DMS153 treated with DMSO at 0.1 percent for 48 hours (cell line): ENCODE measurements around the gene CCL18.
"Not testable (repeated sequence)": the region's sequence is repeated elsewhere in the genome, so short reads cannot be mapped to it uniquely, and the experiment has no call there.

ENCODE experiments used
- DNase-seq: peaks from one replicate; lab custom pipeline; 2025; ENCODE audit not compliant: unreplicated experiment; lab: John Stamatoyannopoulos, UW

Gene CCL18

DNA sequence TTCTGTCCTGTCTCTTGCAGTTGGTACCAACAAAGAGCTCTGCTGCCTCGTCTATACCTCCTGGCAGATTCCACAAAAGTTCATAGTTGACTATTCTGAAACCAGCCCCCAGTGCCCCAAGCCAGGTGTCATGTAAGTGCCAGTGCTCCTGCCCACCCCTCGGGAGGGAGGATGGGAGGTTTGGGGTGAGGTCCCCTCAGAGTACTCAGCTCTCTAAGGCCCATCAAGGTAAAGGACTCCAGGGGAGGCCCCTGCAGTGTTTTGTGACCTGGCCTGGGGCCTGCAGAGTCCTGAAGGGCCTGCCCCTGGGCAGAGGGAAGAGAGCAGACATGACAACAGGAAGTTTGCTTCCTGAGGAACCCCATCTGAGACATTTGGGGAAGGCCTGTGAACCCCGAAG is 6.4 kb downstream of the CCL18 start:
- no peak for DNase-seq

- DNase-seq, result no peak
These were observed 7.7 kb downstream of the CCL18 start for GRCh38 chr17:36071751-36072150.

DNA sequence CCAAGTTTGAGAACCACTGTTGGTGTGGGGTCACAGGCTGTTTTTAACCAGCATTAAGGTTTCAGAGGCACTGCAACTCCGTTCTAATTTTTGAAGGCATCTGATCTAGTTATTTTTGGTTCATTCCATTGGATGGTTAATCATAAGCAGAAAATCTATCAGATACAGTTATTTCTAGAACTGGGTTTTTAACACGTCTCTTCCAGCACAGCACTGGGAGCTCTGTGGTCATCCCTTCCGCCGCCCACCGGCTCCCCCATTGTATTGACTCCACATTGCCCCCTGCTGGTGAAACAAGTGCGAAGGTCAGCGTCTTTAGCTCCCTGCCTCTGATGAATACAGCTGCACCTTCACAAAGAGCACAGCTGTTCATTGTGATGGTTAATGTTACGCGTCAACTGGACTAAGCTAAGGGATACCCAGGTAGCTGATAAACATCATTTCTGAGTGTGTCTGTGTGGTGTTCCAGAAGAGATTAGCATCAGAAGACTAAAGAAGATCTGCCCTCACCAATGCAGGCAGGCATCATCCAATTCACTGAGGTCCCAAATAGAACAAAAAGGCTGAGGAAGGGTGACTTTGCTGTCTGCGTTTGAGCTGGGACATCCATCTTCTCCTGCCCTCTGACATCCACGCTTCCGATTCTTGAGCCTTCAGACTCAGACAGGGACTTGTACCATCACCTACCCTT is 8.5 kb downstream of the CCL18 start:
- DNase-seq, result no peak

DNA sequence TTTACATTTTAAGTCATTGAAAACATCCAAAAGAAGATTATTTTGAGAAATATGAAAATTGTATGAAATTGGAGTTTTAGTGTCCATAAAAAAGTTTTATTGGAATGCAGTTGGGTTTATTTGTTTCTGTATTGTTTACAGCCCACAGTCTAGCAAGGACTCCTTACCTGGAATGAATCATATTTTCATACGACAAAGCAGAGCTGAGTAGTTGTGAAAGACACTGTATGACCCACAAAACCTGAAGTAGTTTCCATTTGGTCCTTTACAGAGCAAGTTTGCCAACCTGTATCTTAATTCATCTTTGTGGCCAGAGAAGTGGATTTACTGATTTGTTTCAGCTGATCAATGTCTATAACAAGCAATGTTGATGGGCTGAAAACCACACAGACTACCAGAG is 10.3 kb downstream of the CCL18 start:
- no peak for DNase-seq

- not testable (repeated sequence) for DNase-seq
These were observed 17.8 kb downstream of the CCL18 start for GRCh38 chr17:36081681-36082471.

GRCh38 chr17:36082482-36083120 is 18.5 kb downstream of the CCL18 start:
- DNase-seq, result not testable (repeated sequence)

DNA sequence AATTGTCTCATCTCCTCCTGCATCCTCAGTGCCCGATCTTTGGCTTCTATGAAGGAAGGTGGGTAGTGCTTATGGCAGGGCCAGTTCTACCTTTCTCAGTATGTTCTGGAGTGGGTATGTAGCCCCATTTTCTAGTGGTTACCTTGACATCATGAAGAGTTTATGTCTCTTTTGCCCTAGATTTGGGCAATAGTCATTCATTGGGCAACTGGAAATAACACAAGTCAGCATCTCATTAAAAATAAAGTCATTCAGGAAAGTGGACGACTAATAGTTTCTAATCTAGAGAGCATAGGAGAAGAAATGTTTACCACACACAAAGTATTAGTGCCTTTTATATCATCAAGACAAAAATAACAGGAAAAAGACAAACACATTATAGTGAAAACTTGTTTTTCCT is 19.6 kb downstream of the CCL18 start:
- not testable (repeated sequence) for DNase-seq

- DNase-seq, result no peak
These were observed 21.7 kb downstream of the CCL18 start for GRCh38 chr17:36085765-36086164.

- DNase-seq, result no peak
These were observed 22.7 kb downstream of the CCL18 start for GRCh38 chr17:36086791-36087190.

DNA sequence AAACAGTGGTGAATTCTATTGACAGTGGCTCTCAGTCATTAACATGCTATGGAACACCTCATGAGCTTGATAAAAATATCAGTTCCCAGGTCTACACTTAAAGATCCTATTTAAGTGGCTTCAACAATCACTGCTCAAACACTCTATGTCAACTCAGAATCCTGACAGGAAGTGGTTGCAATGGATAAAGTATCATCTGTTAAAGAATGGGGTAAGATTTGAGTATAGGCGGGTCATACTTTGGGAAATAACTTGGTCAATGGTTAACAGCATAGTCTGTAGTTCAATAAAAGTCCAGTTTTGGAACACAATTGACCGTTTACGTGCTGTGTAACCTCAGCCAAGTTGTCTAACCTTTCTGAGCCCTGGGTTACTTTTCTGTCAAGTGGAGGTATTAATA is 23.4 kb downstream of the CCL18 start:
- not testable (repeated sequence) for DNase-seq

GRCh38 chr17:36087897-36088572 is 24.0 kb downstream of the CCL18 start:
- not testable (repeated sequence) for DNase-seq

DNA sequence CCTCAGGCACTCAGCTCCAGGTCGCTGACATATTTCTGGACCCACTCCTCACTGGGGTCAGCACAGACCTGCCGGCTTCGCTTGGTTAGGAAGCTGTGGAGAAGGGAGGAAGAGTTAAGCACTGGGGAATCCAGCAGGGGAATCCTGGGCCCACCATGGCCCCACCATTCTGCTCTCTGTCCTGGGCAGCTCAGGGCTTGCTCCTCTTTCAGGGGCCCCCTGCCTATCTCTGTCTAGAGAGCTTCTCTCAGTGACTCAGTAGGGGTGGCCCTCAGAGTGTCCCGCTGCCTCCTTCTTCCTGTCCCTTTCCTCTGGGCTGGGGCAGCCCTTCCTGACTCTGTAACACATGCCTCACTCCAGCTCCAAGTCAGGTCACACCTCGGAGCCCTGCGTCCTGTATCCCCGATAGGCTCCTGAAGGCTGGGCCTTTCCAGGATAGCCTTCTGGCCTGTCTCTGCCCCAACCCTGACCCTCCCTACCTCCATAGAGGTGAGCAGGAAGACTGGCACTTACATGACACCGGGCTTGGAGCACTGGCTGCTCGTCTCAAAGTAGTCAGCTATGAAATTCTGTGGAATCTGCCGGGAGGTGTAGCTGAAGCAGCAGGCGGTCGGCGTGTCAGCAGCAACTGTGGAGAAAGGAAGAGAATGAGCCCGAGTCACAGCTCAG is 24.7 kb downstream of the CCL18 start:
- no peak for DNase-seq

- no peak for DNase-seq
These were observed 25.3 kb downstream of the CCL18 start for GRCh38 chr17:36089339-36089865.

DNA sequence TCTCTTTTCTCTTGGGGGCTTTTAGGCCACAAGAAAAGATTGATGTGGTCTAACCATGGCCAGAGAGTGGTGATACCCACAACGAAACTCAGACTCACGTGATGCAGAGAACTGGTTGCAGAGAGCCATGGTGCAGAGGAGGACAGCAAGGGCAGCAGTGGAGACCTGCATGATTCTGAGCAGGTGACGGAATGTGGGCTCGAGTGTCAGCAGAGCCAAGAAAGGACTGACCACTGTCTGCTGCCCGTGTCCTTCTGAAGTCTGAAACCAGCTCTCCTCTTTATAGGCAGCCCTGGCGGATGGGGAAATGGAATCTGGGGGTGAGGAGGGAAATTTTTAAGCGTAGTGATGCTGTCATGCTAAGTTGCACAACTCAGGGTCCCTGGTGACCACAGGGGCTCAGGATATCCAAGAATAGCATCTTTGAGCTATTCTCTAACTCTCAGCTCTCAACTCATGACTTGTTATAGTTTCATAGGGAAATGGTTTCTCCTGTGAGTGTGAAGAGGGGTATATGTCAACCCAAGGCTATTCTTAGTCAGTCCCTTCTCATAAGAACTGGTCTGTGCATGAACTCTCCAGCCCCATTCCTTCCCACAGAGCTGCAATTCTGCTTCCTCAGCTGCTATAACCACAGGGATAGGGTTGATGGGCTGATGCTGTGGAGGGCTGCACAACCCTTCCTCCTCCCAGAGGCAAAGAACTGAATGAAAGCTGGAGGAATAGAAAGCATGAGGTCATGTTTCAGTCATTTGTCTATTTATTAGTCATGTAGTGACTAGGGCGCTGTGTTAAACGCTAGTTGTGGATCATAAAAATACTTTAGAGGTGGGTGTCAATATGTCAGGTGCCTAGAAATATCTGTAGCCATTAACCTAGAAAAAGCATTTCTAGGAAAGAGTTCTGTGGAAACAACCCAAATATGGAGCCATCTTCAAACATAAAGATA is 26.1 kb downstream of the CCL18 start, which contains the start of gene CCL3:
CCL3 (minus strand) TSS at position 256 of the 949 bp plus-strand sequence; CDS start at position 171, 85 bp downstream.
- DNase-seq, result no peak

DNA sequence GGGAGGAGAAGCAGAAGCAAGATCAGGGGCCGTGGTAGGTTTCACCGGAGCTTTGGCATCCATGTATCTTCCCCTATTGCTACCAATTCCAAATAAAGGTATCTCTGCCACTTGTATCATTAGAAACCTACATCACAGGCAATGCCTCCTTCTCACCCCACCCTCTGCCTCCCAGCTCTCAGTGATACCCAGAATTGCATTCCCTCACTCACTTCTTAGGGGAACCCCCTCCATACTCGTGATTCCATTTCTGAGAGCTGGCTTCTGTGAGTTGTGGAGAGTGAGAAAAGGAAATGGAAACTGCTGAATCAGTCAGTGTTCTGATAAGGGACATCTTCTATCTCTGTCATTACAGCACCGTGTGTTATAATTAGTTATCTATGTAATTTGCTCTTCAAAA is 28.2 kb downstream of the CCL18 start:
- DNase-seq, result no peak

- DNase-seq, result not testable (repeated sequence)
These were observed 28.6 kb downstream of the CCL18 start for GRCh38 chr17:36092715-36093114.

GRCh38 chr17:36094232-36094631 is 30.2 kb downstream of the CCL18 start:
- no peak for DNase-seq

GRCh38 chr17:36094746-36095145 is 30.7 kb downstream of the CCL18 start:
- no peak for DNase-seq

GRCh38 chr17:36095992-36096391 is 31.9 kb downstream of the CCL18 start:
- DNase-seq, result no peak
